Heart right ventricle (tissue), 16 donors: ENCODE results near the gene TMEM147. TPM values are rescaled to one million over a fixed set of nuclear protein-coding genes. Genes with fewer than 3 reads are reported as not detected.

ENCODE experiments used
- ATAC-seq, 8 donors: fragments of 200-7000 bp; cut with Tn5 transposase; one replicate each; pipeline ENCODE4 v1.9.1; 2020; ENCODE audit warnings: mild to moderate bottlenecking in 8 of 8, moderate library complexity in 8 of 8, moderate number of reproducible peaks in 1 of 8
- DNase-seq, 2 donors: peaks; one replicate each; pipeline ENCODE4 v3.0.0-alpha.2; 2020
- H3K27ac ChIP-seq, 10 donors: fragments of 200-600 bp; sonication (generic) in 2 of 10; one replicate each; pipeline versions ENCODE4 v1.5.0 to v1.8.0; 2020 to 2022; ENCODE audit warnings: mild to moderate bottlenecking in 3 of 10
- H3K27me3 ChIP-seq, 7 donors: fragments of 200-600 bp; one replicate each; pipeline ENCODE4 v1.8.0; 2021 to 2022; ENCODE audit warnings: mild to moderate bottlenecking in 2 of 7
- H3K36me3 ChIP-seq, 9 donors: fragments of 200-600 bp; sonication (generic) in 1 of 9; one replicate each; pipeline versions ENCODE4 v1.5.0 to v1.8.0; 2020 to 2022; ENCODE audit warnings: mild to moderate bottlenecking in 2 of 9
- H3K4me1 ChIP-seq, 9 donors: fragments of 200-600 bp; sonication (generic) in 1 of 9; one replicate each; pipeline versions ENCODE4 v1.5.0 to v1.8.0; 2020 to 2022; ENCODE audit warnings: mild to moderate bottlenecking in 4 of 9
- H3K4me3 ChIP-seq, 10 donors: fragments of 200-600 bp; sonication (generic) in 2 of 10; one replicate each; pipeline versions ENCODE4 v1.5.0 to v1.8.0; 2020 to 2022; ENCODE audit warnings: mild to moderate bottlenecking in 7 of 10, moderate library complexity in 2 of 10
- H3K9me3 ChIP-seq, 11 donors: fragments of 200-600 bp in 10 of 11; sonication (generic) in 2 of 11; one replicate each; pipeline versions ENCODE4 v1.5.0 to v1.8.0; 2013 to 2022; ENCODE audit warnings: mild to moderate bottlenecking in 2 of 11, control low read depth in 1 of 11, moderate library complexity in 1 of 11
- WGBS, 2 donors: extraction: QIAGEN DNeasy Blood & Tissue Kit; methylation state at CpG; one replicate each; pipeline ENCODE4 v1.1.7; 2013; ENCODE audit warnings: inconsistent platforms in 1 of 2; 5-methylcytosine and 5-hydroxymethylcytosine counted together
- intact Hi-C, 10 donors: fragments of 100-400 bp; cut with DNase I; formaldehyde crosslinking; loops; one replicate each; pipeline versions ENCODE4 v1.11.1 to v1.14.2; 2022
- polyA plus RNA-seq, 2 donors: library from polyadenylated mRNA; stranded (reverse); fragments of 200-250 nt; gene quantifications; one replicate each; pipeline ENCODE4 v1.2.3, GENCODE V29; 2013
- total RNA-seq, 10 donors: library from RNA; stranded (reverse); fragmentation: NEBNext Ultra II Directional in 3 of 10; extraction: Animal tissue kit (Norgen Biotek cat#: 25700) in 3 of 10; gene quantifications; one replicate each; pipeline versions ENCODE4 v1.2.1 to v1.2.4, GENCODE V29; 2021 to 2023
- TF ChIP-seq, protein P1 (sequence below), 9 donors: fragments of 200-600 bp; sonication (generic) in 2 of 9; IDR thresholded peaks; one replicate each; pipeline versions ENCODE4 v1.5.0 to v1.8.0; 2021 to 2022; ENCODE audit warnings: antibody characterized with exemption in 9 of 9, mild to moderate bottlenecking in 5 of 9, moderate library complexity in 1 of 9
- donor health status: Arrhythmogenic right ventricular cardiomyopathy.
- donor health status: ischemic (EF 13 %, LVEDD 7.1; RV severe dilation, severe dysfunction).
- donor health status: healthy with polysubstance abuse.
- donor health status: DM: no; HTN: yes; CAD: no.
- donor health status: DM: no; HTN: no; CAD: no.
- donor health status: ischemic (EF 25% LVEDD 6.9; RV normal size, moderate dysfunction).
- donor health status: ischemic (EF 25% LVEDD 5.7; RV mildly dilated, moderate dysfunction).
- donor health status: healthy.
- donor health status: DM: yes; HTN: yes; CAD: no.
- donor health status: Ischemic cardiomyopathy.
- donor health status: ischemic (EF 35%, LVEDD 5.7; RV mildly dilated, moderate dysfunction).
- donor health status: nonischemic (EF 11% LVEDD 7.7; RV severe dilation, severe dysfunction).
- donor health status: DM: yes; HTN: yes; CAD: no.
- donor health status: PGD.
- donor health status: ischemic (EF 29% LVEDD 5.4; RV normal size, mild dysfunction).
- donor health status: nonischemic (EF 23%, LVEDD 6.1; RV moderate dilation, normal function).

Gene TMEM147
- total and polyA plus RNA-seq, 12 donors, result 62.8 to 229 (median 80.4) TPM

DNA sequence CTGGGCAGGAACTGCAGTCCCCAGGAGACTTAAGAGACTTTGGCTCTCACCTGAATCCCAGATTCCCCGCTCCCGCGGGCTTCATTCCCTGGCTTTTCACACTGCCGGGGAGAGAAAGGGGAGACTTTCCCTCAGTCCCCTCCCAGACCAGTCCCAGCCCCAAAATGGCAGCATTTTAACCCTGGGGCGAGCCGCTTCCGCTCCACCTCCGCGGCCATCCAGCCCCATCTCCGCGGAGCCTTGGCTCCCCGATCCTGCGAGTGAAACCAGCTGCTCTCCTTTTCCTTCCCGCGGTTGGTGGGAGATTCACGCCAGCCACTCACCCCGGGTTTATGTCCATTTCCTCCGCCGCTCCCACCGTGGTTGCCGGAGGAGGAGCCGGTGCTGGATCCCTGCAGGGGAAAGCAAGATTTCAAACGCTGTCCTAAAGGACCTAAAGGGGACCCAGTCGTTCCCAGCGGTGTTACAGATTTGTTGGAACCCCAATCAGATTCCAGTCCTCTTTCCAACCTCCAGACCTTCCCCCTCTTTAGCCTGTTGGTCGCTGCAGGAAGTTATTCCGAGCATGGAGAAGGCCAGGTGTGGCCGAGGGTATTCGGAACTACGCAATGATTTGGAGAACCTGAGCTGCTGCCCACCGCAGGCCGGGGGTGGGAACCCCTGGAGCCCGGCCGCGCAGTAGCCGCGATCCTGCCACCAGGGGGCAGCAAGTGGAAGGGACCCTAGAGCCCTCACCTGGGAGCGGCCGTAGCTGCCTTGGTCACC, 35.4 kb upstream of the TMEM147 start:
- intact Hi-C loops, result loop anchor here in 2 of 10 donors (5.0 kb wide), 2 partner anchors 77 to 207 kb away; partner anchors contain the start of genes KMT2B (in 1 of the 2) and PMIS2 (in 1 of the 2)
- DNase-seq (peak; percentile 68 to 79), ATAC-seq (peak; percentile 80 to 92 (median 87))
- Histone ChIP-seq H3K9me3 (no peaks in the 10 kb centered on the region), H3K27me3 (peaks cover 0 to 78% (median 57%) of the 10 kb centered on the region in 7 donors), H3K36me3 (no peaks in the 10 kb centered on the region), H3K27ac (no peak overlapping the region), H3K4me3 (peak overlapping the region in 9 of 10 donors; percentile 27 to 56 (median 44)), H3K4me1 (peaks cover 0 to 17% (median 13%) of the 10 kb centered on the region in 9 donors)
- WGBS, 2 donors, result 1% methylated on average over 39 of the region's 39 CpGs
- TF ChIP-seq, protein P1, sequence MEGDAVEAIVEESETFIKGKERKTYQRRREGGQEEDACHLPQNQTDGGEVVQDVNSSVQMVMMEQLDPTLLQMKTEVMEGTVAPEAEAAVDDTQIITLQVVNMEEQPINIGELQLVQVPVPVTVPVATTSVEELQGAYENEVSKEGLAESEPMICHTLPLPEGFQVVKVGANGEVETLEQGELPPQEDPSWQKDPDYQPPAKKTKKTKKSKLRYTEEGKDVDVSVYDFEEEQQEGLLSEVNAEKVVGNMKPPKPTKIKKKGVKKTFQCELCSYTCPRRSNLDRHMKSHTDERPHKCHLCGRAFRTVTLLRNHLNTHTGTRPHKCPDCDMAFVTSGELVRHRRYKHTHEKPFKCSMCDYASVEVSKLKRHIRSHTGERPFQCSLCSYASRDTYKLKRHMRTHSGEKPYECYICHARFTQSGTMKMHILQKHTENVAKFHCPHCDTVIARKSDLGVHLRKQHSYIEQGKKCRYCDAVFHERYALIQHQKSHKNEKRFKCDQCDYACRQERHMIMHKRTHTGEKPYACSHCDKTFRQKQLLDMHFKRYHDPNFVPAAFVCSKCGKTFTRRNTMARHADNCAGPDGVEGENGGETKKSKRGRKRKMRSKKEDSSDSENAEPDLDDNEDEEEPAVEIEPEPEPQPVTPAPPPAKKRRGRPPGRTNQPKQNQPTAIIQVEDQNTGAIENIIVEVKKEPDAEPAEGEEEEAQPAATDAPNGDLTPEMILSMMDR (IDR thresholded peaks at IDR 0.05), result peak; percentile 78 to 97 (median 94)

DNA sequence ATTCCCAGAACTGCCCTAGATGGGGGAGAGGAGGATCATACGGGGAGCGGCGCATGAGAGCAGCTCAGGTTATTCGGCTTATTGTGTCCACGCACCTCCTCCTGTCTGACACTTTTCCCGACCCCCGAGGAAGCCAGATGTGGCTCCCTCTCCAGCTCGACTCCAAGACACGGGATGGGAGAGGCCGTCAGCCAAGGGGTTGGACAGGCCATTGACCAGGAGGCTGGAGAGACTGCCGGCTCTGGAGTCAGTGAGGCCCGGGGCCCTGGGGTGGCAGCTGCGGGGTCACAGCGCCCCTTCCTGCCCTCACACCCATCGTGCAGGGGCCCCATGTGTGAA, 34.8 kb upstream of the TMEM147 start:
- H3K4me3 ChIP-seq, result peak overlapping the region in 5 of 10 donors; percentile 42 to 56 (median 45)
- WGBS, 2 donors, result 7 to 8% methylated on average over 15 of the region's 15 CpGs

DNA sequence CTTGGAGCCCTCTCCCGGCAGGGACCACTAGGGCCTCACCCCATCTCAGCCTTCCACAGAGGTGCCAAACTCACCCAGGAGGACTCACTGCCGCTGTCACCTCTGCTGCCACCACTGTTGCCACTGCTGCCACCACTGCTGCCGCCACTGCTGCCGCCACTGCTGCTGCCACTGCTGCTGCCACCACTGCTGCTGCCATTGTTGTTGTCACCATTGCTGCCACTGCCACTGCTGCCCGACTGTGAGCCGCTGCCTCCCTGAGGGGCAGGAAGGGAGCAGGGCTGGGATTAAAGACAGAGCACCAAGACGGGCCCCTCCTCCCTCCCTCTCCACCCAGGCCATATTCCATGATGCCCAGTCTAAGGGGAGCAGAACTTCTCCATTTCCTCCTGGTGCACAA, 34.1 kb upstream of the TMEM147 start:
- DNase-seq (no peak), ATAC-seq (no peak)
- Histone ChIP-seq H3K4me1 (peaks cover 0 to 17% (median 13%) of the 10 kb centered on the region in 9 donors), H3K9me3 (no peaks in the 10 kb centered on the region), H3K4me3 (no peak overlapping the region), H3K27me3 (peaks cover 0 to 78% (median 63%) of the 10 kb centered on the region in 7 donors), H3K36me3 (no peaks in the 10 kb centered on the region), H3K27ac (no peak overlapping the region)
- 75 to 80% methylated on average over 7 of the region's 7 CpGs for WGBS, 2 donors
- intact Hi-C loops, result loop anchor here in 1 of 10 donors (5.0 kb wide), 1 partner anchor 206 kb away; the partner anchor contains the start of gene KMT2B
- TF ChIP-seq, protein P1 (IDR thresholded peaks at IDR 0.05), result no peak

More for the DNA sequence above, 34.8 kb upstream of the TMEM147 start:
- intact Hi-C loops, result loop anchor here in 1 of 10 donors (5.0 kb wide), 1 partner anchor 207 kb away; the partner anchor contains the start of gene KMT2B
- TF ChIP-seq, protein P1 (IDR thresholded peaks at IDR 0.05), result peak in 3 of 9 donors; percentile 8 to 34 (median 28)
- H3K9me3 ChIP-seq, result no peaks in the 10 kb centered on the region
- H3K4me1 ChIP-seq, result peaks cover 0 to 17% (median 13%) of the 10 kb centered on the region in 9 donors
- no peak overlapping the region for H3K27ac ChIP-seq
- DNase-seq, result no peak
- no peaks in the 10 kb centered on the region for H3K36me3 ChIP-seq
- ATAC-seq, result peak in 4 of 8 donors; percentile 3 to 12 (median 8)
- peaks cover 0 to 78% (median 63%) of the 10 kb centered on the region in 7 donors for H3K27me3 ChIP-seq

DNA sequence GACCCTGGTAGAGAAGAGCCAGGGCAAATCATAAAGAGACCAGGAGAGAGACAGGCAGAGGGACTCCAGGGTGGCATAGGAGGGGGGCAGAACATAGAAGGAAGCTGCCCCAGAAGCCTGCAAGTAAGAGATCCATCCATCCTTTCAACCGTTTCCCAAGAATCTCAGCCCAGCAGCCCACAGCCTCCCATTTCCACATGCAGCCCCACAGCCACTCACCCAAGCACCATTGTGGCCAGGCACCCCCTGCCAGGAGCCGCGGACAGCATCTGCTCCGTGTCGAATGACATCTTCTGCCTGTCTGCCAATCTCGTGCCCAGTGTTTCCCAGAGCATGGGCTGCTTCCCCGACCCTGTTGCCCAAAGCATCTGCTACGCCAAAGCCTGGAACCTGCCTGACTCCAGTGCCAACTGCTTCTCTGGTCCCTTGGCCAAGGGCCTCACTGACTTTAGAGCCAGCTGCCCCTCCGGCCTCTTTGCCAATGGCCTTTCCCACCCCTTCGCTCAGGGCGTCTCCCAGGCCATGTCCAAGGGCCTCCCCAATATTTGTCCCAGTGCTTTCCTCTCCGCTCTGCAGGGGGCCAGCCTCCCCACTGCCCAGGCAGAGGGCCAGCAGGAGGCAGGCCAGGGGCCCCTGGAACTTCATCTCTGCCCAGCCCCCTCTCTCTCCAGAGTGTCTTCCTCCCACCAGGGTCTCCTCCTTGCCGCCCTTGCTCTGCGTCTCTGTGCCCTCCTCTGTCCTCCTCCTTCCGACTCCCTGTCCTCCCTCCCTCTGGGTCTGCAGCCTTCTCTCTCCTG, 32.4 kb upstream of the TMEM147 start:
- peaks cover 0 to 69% (median 60%) of the 10 kb centered on the region in 7 donors for H3K27me3 ChIP-seq
- ATAC-seq, result no peak
- no peak for DNase-seq
- no peaks in the 10 kb centered on the region for H3K36me3 ChIP-seq
- H3K4me1 ChIP-seq, result peaks cover 0 to 17% (median 13%) of the 10 kb centered on the region in 9 donors
- intact Hi-C loops, result loop anchor here in 1 of 10 donors (5.0 kb wide), 1 partner anchor 204 kb away; the partner anchor contains the start of gene KMT2B
- H3K9me3 ChIP-seq, result no peaks in the 10 kb centered on the region
- no peak overlapping the region for H3K4me3 ChIP-seq
- WGBS, 2 donors, result 71 to 74% methylated on average over 15 of the region's 15 CpGs
- TF ChIP-seq, protein P1 (IDR thresholded peaks at IDR 0.05), result no peak
- no peak overlapping the region for H3K27ac ChIP-seq
